HPDE6-E6E7 (cell line): ENCODE measurements around the gene PIP5K1C.

Experiments used
- DNase-seq: peaks from one replicate; pipeline ENCODE4 v3.0.0; 2011; ENCODE audit warnings: missing footprints; ENCODE audit errors: extremely low spot score

PIP5K1C gene

DNA sequence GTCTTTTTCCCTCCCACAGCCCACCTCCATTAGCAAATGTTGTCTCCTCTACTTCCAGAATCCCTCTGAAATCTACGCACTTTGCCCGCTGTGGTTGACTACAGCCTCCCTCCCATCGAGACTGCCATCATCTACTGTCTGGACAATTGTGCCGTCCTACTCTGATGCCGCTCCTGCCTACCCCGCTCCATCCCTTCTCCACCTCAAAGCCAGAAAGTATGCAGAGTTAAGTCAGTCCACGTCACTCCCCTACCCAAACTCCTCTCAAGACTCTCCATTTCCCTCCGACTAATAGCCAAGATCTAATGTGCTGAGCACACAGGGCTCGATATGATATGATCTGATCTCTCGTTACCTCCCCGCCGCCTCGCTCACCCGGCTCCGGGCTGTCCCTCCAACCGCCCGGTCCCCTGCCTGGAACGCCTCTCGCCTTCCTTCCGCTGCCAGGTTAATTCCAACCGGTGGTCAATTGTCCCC lies 74.2 kb downstream of the PIP5K1C start:
- DNase-seq, result peak; percentile 13

DNA sequence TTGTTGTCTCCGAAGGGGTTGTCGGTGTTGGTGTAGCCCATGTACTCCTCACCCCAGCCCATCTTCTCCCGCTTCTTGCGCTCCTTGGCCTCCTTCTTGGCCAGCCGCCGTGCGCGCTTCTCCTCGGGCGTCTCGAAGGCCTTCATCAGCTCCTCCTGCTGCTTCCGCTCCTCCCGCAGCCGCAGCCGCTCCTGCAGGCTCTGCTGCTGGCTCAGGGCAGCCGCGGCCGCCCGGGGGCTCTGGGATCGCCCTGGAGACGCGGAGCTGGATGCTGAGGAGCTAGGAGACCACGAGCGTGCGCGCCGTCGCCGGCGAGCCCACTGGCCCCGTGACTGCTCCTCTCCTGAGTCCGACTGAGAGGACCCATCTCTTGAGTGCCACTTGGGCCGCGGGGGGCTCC lies 76.6 kb downstream of the PIP5K1C start:
- DNase-seq, result no peak

DNA sequence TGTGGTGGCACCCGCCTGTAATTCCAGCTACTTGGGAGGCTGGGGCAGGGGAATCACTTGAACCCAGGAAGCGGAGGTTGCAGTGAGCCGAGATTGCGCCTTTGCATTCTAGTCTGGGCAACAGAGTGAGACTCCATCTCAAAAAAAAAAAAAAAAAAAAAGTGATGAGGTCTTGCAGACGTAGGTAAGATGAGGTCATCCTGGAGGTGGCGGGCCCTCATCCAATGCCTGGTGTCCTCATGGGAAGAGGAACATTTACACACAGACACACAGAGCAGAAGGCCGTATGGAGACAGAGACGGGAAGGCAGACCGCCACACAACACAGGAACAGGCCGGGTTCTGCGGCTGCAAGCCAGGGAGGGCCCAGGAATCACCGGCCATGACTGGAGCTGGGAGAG lies 78.0 kb downstream of the PIP5K1C start:
- DNase-seq, result no peak

DNA sequence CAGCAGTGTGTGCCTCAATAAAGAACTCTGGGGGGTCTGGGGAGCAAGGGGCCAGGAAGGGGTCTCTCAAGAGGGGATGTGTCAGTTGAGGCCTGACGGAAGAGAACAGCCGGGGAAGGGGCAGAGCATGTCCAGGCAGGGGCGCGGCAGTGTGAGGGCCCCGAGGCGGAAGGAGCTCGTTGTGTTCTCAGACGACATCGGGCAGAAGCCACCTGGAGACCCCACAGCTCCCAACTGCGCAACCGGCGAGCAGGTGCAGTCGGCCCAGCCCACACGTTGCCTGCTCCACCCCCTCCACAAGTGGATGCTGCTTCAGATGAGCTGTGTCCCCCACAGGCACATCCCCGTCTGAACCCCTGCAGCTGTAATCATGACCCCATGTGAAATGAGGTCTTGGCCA lies 78.6 kb downstream of the PIP5K1C start:
- DNase-seq, result no peak

DNA sequence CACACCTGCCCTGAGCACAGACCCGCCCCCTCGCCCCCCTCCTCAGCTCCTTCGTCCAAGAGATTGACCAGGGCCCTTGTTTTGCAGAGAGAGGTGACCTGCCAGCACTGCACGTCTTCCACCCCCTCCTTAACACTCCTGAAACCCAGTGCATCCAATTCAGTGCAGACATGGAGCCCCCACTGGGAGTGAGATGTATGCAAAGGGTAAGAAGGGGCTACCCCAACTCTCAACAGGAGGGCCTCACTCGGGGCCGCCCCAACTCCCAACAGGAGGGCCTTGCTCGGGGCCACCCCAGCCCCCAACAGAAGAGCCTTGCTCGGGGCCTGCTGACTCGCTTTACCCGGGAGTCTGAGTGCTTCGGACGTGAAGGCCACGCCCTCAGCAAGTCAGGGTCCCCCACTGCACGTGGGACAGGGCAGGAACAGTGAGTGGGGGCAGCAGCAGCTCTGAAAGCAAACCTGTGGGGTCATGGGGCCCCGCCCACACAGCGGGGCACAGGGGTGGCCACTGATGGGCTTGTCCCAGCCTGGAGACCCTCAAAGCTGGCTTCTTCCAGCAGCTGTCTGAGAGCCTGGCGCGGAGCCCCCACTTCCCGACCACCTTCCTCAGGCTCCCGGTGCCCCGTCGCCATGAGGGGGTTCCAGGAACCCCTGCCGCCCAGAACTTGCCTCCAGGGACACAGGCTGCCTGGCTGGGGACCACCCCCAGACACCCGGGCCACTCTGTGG lies 79.3 kb downstream of the PIP5K1C start:
- DNase-seq, result no peak

DNA sequence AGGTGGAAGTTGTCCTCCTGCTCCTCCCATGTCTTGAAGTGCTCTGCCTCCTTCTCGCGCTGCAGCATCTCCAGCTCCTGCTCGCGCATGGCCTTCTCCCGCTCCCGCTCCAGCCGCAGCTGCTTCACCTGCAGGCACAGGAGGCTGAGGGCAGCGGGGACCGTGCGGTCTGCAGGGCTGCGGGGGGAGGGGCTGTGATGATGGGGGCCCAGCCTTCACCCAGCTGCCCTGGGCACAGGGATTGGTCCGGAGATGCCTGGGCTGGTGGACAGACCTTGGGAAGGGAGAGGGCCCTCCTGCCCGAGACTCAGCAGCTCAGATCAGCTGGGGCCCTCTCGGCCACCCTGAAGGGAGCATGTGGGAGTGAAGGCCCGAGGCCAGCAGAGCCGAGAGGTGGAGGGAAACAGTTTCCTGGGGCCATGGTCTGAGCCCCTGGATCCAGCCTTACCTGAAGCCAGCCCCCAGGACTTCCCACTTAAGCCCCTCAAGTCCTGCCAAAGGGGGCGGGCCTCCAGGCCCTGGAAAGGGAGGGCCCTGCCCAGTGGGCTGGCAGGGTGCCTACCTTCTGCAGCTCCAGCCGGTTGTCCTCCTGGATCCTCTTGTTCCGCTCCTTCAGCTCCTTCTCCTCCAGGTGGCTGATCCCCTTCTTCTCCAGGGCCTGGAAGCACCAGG lies 80.0 kb downstream of the PIP5K1C start:
- no peak for DNase-seq

DNA sequence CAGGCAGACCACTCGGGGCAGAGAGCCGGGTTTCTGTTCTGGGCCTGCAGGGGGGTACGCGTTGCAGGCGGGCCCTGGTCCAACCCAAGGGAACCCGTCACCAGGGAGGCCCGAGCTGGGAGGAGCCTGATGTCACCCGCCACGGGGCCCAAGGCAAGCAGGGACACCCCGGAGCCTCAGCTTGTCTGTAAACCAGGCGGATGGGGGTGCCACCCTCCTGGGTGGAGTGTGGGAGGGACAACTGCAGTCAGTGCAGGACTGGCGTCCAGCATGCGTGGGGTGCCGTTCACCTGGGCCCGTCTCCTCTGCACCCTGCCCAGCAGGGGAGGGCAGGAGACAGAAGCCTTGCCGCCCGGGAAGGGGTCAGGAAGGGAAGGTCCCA lies 80.6 kb downstream of the PIP5K1C start:
- no peak for DNase-seq

DNA sequence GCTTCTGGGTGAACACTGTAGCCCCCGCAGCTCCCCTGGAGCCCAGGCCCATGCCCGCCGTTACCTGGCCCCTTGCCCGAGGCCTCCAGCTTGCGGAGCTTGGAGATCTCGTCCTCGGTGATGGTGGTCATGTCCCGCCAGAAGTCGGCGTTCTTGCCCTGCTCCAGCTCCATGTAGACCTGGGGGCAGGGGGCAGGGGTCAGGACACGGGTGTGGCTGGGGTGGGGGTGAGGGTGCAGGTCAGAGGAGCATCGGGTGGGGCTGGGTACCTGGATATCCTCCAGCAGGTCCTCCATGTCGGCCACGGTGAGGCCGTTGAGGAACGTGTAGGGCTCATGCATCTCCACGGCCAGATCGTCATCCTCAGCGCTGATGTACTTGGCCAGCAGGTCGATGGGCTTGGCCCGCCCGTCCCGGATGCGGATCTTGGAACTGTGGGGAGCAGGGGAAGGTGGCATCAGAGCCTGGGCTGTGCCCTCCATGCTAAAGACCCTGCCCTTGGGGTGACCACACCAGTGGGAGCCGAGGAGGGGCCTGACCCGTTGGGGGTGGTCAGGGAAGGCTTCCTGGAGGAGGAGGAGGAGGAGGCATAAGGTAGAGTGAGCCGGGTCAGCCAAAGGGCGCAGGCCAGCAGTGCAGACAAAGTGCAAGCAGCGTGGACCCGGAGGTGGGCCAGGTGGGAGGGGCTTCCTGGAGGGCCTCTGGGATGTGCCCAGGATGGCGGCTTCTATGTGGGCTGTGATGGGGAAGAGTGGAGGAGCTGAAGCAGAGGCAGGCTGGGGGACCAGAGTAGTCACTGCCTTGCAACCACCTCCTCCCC lies 81.2 kb downstream of the PIP5K1C start:
- DNase-seq, result no peak

DNA sequence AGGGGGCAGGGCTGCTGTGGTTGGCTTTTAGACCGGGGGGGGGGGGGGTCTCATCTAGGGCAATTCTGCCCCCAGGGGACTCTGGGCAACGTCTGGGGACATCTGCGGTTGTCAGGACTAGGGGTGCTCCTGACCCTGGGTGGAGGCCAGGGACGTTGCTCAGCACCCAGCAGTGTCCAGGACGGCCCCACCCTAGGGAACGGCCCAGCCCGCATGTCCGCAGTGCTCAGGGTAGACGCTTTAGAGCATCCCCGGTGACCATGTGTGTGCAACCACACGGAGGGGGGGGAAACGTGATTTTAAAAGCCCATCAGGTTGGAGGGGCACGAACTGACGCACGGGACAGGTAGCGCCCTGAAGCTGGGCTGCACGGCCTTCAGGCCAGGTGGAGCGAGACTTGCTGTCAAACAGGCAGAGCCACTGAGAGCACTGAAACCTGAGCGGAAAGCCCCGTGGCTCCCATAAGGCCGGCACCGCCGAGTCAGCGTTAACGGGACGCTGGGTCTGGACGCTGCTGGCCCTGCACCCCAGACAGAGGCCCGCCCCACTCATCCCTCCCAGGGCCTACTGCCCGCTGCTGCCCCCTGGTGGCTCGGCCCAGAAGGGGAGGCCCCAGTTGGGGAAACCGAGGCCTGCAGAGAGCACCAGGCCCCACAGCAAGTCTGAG lies 82.0 kb downstream of the PIP5K1C start:
- DNase-seq, result peak; percentile 27

DNA sequence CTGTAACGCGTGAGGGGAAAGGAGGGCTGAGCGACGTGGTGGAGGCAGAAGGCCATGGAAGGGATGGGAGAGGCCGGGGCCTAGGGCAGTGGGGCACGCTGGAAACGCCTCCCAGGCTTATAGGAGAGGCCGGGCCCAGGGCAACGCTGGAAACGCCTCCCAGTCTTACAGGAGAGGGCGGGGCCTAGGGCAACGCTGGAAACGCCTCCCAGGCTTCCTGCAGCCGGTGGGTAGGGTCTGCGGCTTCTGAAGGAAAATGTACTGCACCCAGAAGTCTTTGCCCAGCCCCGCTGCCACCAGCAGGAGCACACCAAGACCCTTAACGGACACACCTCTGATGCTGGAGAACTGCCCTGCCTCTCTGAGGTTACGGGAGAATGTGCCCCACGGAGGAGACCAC lies 82.8 kb downstream of the PIP5K1C start:
- DNase-seq, result no peak

DNA sequence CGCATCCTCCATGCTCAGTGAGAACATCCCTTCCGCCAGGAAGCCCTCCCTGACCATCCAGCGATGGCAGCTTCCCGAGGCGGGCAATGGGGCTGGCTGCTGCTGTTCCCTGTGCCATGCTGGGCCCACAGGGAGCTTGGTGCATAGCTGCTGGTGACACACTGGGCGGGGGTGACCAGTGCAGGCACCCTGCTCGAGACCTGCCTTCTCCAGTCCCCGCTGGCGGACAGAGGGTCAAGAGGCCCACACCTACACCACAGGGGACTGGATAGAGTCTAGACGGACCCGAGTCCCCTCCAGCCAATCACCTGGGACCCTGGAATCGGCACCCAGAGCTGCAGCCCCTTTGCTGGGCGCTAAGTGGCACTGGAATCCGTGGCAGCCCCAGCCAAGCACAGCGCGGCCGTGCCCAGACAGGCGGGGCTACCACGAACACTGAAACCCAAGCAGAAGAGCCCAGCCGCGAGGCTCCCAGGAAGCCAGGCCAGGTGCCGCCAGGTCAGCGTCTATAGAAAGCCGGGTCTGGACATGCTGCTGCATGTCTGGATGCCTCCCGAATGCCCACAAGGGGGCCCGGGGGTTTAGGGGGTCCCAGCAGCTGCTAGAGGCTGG lies 84.6 kb downstream of the PIP5K1C start:
- DNase-seq, result no peak

DNA sequence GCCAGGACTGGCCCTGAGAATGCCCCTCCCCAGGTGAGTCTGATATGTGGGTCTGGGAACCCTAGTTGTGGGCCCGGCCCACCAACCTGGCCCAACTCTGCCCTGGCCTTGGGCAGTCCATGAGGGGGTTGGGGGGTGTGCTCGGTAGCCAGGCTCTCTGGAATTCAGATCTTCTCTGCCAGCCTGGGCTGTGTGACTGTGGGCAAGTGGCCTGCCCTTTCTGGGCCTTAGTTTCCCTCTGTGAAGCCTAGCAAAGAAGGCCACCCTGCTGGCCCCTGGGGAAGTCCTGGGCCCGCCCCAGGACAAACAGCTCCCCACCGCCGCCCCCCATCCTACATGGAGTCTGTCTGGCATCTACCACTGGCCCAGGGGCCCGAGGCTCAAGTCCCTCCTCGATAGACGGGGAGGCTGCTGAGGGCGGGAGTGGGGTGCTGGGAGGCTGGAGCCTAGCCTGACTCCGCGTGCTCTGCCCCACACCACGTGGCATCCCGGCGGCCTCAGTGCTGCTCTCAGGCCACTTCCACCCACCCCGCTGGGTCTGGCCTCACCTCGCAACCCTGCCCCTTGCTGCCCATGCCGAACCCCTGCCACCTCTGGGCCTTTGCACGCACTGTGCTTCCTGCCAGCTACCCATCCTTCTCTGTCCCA lies 85.3 kb downstream of the PIP5K1C start:
- no peak for DNase-seq

DNA sequence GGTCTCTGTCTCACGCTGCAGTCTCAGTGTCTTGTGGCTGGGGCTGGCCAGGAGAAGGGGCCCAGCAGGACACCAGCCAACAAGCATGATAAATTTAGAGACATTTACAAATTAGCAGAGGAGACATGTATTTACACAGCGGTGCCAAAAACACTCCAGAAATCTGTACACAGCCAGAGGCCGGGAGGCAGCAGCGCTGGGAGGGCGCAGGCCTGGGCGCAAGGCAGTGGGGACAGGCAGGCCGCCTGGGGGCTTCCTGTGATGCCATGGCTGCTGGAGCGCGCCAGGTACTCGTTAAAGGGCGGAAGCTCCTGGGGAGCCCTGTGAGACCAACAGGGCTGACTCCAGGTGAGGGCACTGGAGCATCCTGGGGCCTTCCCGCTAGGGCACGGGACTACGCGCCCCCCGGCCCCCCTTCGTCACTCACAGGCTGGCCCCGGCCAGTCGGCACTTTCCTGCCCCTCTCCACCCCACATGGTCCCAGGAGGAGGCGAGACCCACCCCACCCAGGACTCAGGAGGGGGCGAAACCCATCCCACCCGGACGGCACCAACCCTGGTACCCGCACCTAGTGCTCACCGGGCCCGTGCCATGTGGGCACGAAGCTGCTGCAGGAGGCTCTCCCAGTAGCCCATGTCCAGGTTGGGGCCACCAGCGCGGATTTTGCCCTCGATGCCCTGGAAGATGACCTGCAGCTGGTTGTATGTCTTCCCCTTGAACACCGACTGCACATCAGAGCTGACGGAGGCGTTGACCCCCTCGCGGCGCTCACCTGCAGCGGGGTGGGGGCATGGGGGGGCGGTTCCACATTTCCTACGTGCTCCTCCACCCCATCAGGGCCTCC lies 86.2 kb downstream of the PIP5K1C start:
- no peak for DNase-seq

DNA sequence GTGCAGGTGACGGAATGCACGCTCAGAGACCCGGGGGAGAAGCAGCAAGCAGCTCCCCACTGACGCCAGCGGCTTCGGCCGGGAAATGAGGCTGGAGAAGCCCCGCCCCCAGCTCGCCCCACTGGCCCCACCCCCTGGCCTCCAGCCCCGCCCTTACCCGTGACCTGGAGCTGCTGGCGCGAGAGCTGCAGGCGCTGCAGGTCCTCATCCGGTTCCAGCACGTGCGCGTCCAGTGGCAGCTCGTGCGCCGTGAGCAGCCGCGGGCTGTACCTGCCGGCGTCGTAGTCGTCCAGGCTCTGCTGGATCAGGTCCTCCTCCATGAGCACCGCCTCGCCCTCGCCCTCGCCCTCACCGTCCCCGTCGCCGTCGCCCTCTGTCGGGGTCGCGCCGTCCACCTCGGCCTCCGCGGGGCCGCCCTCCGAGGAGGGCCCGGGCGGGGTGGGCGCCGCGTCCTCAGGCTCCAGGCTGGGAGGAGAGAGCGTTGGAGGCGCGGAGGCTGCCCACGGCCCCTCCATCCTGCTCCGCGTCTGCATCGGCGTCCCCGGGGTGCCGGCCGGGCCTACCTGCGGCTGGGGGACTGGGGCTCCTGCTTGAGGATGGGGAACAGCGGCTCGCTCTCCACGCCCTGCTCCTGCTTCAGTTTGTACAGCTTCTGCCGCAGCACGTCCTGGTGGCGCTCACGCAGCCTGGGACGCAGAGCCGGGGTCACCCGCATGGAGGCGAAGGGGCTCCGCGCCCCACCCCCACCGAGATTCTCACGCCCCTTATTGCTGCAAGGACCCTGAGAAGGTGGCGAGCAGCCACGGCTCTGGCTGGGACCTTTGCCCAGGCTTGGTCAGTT lies 87.1 kb downstream of the PIP5K1C start:
- no peak for DNase-seq

DNA sequence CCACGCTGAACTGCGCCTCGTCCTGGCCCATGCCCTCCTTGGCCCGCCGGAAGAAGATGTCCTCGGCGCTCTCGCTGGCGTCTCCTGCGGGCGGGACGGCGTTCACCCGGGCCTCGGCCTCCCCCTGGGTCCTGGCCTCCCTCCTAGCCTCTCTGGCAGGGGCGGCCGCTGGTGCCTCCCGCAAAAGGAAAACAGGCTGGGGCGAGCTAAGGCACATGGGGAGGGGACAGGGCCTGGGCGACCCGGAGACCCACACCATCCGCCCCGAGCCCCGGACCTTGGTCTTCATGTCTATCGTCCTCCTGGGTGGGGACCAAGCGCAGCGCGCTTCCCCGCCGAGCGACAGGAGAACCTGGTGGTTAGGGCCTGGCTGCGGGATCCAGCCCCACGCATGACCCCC lies 87.9 kb downstream of the PIP5K1C start:
- no peak for DNase-seq

DNA sequence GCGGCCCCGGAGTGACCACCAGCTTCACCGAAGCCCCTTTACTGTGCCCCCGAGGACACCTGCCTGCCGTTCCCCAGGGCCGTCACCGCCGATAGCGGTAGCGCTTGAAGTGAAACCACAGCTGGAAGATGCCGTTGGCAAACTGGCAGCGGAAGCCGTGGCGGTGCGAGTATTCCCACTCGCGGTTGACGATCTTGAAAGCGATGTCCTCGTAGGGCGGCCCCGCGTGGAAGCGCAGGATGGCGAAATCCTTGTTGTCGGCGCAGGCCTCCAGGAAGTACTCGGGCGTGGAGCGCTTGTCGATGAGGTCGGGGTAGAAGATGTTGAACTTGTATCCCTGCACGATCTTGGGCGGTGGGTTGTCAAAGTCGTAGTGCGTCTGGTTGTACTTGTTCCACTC lies 88.4 kb downstream of the PIP5K1C start:
- no peak for DNase-seq

DNA sequence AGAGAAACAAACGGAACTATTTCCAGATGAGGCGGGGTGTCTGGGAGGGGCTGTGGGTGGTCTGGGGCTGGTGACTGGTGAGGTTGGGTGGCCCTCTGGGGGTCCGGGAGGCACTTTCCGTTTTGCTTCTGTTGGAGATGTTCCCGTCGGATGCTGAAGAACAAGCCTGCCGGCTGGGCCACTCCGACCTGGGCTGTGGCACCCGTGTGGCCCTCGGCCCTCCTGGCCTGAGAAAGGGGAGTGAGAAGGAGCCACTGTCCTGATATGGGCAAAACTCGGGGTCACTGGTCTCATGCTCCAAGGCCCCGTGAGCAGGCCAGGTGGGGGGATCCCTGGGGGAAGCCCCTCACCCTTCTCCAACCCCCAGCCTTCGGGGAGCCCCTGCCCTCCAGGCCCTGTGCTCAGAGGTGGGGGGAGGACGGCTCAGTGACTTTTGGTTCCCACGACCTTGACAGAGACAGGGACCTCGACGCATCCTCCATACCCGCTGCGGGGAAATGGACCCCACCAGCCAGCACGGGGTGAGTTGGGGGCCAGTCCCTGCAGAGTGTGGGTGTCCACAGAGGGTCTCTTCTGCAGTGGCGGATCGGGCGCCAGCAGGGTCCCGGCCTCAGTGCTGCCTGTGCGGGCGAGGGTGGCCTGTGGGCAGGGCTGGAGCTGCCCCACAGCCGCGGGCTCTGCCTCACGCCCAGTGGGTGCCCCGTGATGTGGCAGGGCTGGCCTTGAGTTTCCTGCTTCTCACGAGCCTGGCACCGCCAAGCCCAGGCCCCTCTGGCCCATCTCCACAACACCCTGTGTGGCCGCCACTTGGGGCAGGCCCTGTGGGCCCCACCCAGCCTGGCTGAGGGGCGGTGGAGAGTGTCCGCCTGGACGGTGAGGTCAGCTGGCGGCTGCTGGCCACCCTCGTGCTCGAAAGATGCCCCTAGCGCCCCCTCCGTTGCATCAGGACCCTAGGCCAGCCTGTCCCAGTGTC lies 89.2 kb downstream of the PIP5K1C start:
- no peak for DNase-seq
